T-helper 17 cell (primary cell): ENCODE data around the gene HCST. TPM values are rescaled to one million over a fixed set of nuclear protein-coding genes. Genes with fewer than 3 reads are reported as not detected.
A peak's percentile ranks its signal among the peaks of the same experiment; 100 is the strongest.

Source experiments
- ATAC-seq: fragments of 150-1000 bp; cut with Tn5 transposase; 2 replicates; pipeline ENCODE4 v1.10.0; 2021; ENCODE audit warnings: mild to moderate bottlenecking, moderate library complexity
- DNase-seq, 3 donors: peaks; one replicate each; pipeline versions ENCODE4 v3.0.0 to v3.0.0-alpha.2; 2020 to 2021
- H3K9me3 ChIP-seq: one replicate; pipeline ENCODE4 v1.7.0; 2013; ENCODE audit warnings: low read length, mild to moderate bottlenecking; ENCODE audit not compliant: control insufficient read depth, poor library complexity, severe bottlenecking
- H3K27ac Mint-ChIP-seq: one replicate; pipeline ENCODE4 v1.8.0; 2022; ENCODE audit warnings: mild to moderate bottlenecking, moderate library complexity, mixed read lengths
- H3K27me3 Mint-ChIP-seq: one replicate; pipeline ENCODE4 v1.8.0; 2022; ENCODE audit warnings: mixed read lengths
- H3K36me3 Mint-ChIP-seq: one replicate; pipeline ENCODE4 v1.8.0; 2022; ENCODE audit warnings: low read depth, mixed read lengths
- H3K4me1 Mint-ChIP-seq: one replicate; pipeline ENCODE4 v1.8.0; 2022; ENCODE audit warnings: mild to moderate bottlenecking, mixed read lengths
- H3K4me3 Mint-ChIP-seq: one replicate; pipeline ENCODE4 v1.8.0; 2022; ENCODE audit warnings: mild to moderate bottlenecking, moderate library complexity, mixed read lengths
- total RNA-seq, 4 donors: library from RNA in 2 of 4; stranded (reverse) in 2 of 4; gene quantifications; one replicate each; pipeline ENCODE4 v1.2.3 and lab custom pipeline; 2022 to 2026

HCST gene
- 10 to 100 TPM; 63.0 to 73.7 TPM for total RNA-seq
- 11.0 to 31.7 reads per million in 2 donors for total RNA-seq (lab: John Stamatoyannopoulos, UW)

- peaks cover 3% of the 10 kb centered on the region for H3K36me3 Mint-ChIP-seq
- peak within 1 kb of the TSS; percentile 98 for H3K4me3 Mint-ChIP-seq
- no peaks in the 10 kb centered on the region for H3K27me3 Mint-ChIP-seq
- ATAC-seq (no peak), DNase-seq (peak in 1 of 3 donors; percentile 46)
- peak within 1 kb of the TSS; percentile 100 for H3K27ac Mint-ChIP-seq
- H3K4me1 Mint-ChIP-seq, result peaks cover 45% of the 10 kb centered on the region
- no peaks in the 10 kb centered on the region for H3K9me3 ChIP-seq
Observed at GRCh38 chr19:35901854-35902661, at the start of gene HCST. Gene HCST, plus strand, starts transcription at chr19:35902529. Its CDS starts 65 bp downstream, at chr19:35902594.

GRCh38 chr19:35853038-35853756, 49.1 kb upstream of the HCST start:
- H3K4me3 Mint-ChIP-seq, result no peak overlapping the region
- peaks cover 65% of the 10 kb centered on the region for H3K27me3 Mint-ChIP-seq
- peaks cover 10% of the 10 kb centered on the region for H3K36me3 Mint-ChIP-seq
- no peak overlapping the region for H3K27ac Mint-ChIP-seq
- DNase-seq (no peak), ATAC-seq (no peak)
- H3K4me1 Mint-ChIP-seq, result peaks cover 16% of the 10 kb centered on the region
- no peaks in the 10 kb centered on the region for H3K9me3 ChIP-seq

- H3K27me3 Mint-ChIP-seq, result peaks cover 73% of the 10 kb centered on the region
- H3K27ac Mint-ChIP-seq, result no peak within 1 kb of the TSS
- H3K4me1 Mint-ChIP-seq, result peaks cover 15% of the 10 kb centered on the region
- H3K4me3 Mint-ChIP-seq, result peak within 1 kb of the TSS; percentile 89
- DNase-seq, result no peak
- peak; percentile 51 for ATAC-seq
- H3K36me3 Mint-ChIP-seq, result peaks cover 12% of the 10 kb centered on the region
- no peaks in the 10 kb centered on the region for H3K9me3 ChIP-seq
Observed at GRCh38 chr19:35856546-35857149, 45.7 kb upstream of the HCST start, which contains the start of gene KIRREL2. Gene KIRREL2, plus strand, starts transcription at chr19:35856911. Its CDS starts 209 bp downstream, at chr19:35857120.

GRCh38 chr19:35858311-35858710, 44.0 kb upstream of the HCST start:
- peaks cover 9% of the 10 kb centered on the region for H3K4me1 Mint-ChIP-seq
- H3K4me3 Mint-ChIP-seq, result peak overlapping the region; percentile 89
- no peaks in the 10 kb centered on the region for H3K9me3 ChIP-seq
- no peak overlapping the region for H3K27ac Mint-ChIP-seq
- H3K36me3 Mint-ChIP-seq, result peaks cover 6% of the 10 kb centered on the region
- ATAC-seq (no peak), DNase-seq (no peak)
- H3K27me3 Mint-ChIP-seq, result peaks cover 70% of the 10 kb centered on the region

GRCh38 chr19:35859414-35859813, 42.9 kb upstream of the HCST start:
- H3K9me3 ChIP-seq, result no peaks in the 10 kb centered on the region
- H3K4me1 Mint-ChIP-seq, result peaks cover 8% of the 10 kb centered on the region
- H3K36me3 Mint-ChIP-seq, result peaks cover 5% of the 10 kb centered on the region
- peaks cover 70% of the 10 kb centered on the region for H3K27me3 Mint-ChIP-seq
- DNase-seq (no peak), ATAC-seq (no peak)
- no peak overlapping the region for H3K4me3 Mint-ChIP-seq
- H3K27ac Mint-ChIP-seq, result no peak overlapping the region

GRCh38 chr19:35860436-35860817, 41.9 kb upstream of the HCST start:
- Mint-ChIP-seq H3K27ac (no peak overlapping the region), H3K4me3 (no peak overlapping the region), H3K36me3 (peaks cover 4% of the 10 kb centered on the region), H3K4me1 (peaks cover 8% of the 10 kb centered on the region), H3K27me3 (peaks cover 67% of the 10 kb centered on the region)
- no peak for DNase-seq
- no peaks in the 10 kb centered on the region for H3K9me3 ChIP-seq
- ATAC-seq, result no peak

- Mint-ChIP-seq H3K27me3 (peaks cover 69% of the 10 kb centered on the region), H3K4me1 (peaks cover 8% of the 10 kb centered on the region), H3K4me3 (no peak overlapping the region), H3K36me3 (peaks cover 9% of the 10 kb centered on the region), H3K27ac (no peak overlapping the region)
- DNase-seq (no peak), ATAC-seq (no peak)
- H3K9me3 ChIP-seq, result no peaks in the 10 kb centered on the region
Observed at GRCh38 chr19:35860818-35861639, 41.3 kb upstream of the HCST start.

- Mint-ChIP-seq H3K27me3 (peaks cover 76% of the 10 kb centered on the region), H3K4me1 (peaks cover 8% of the 10 kb centered on the region), H3K4me3 (no peak overlapping the region), H3K27ac (no peak overlapping the region), H3K36me3 (peaks cover 9% of the 10 kb centered on the region)
- DNase-seq, result no peak
- no peaks in the 10 kb centered on the region for H3K9me3 ChIP-seq
- ATAC-seq, result no peak
Observed at GRCh38 chr19:35861640-35862160, 40.6 kb upstream of the HCST start.

- H3K4me1 Mint-ChIP-seq, result peaks cover 4% of the 10 kb centered on the region
- DNase-seq, result no peak
- ATAC-seq, result no peak
- peaks cover 9% of the 10 kb centered on the region for H3K36me3 Mint-ChIP-seq
- no peaks in the 10 kb centered on the region for H3K9me3 ChIP-seq
- H3K27ac Mint-ChIP-seq, result no peak overlapping the region
- H3K27me3 Mint-ChIP-seq, result peaks cover 76% of the 10 kb centered on the region
- no peak overlapping the region for H3K4me3 Mint-ChIP-seq
Observed at GRCh38 chr19:35862528-35862927, 39.8 kb upstream of the HCST start.

- H3K9me3 ChIP-seq, result no peaks in the 10 kb centered on the region
- Mint-ChIP-seq H3K4me3 (no peak overlapping the region), H3K27ac (no peak overlapping the region), H3K27me3 (peaks cover 74% of the 10 kb centered on the region), H3K36me3 (peaks cover 9% of the 10 kb centered on the region), H3K4me1 (peaks cover 4% of the 10 kb centered on the region)
- ATAC-seq (no peak), DNase-seq (no peak)
Observed at GRCh38 chr19:35863018-35863417, 39.3 kb upstream of the HCST start.

- Mint-ChIP-seq H3K27ac (no peak within 1 kb of the TSS), H3K36me3 (peaks cover 11% of the 10 kb centered on the region), H3K4me1 (peaks cover 14% of the 10 kb centered on the region), H3K4me3 (peak within 1 kb of the TSS; percentile 80), H3K27me3 (peaks cover 48% of the 10 kb centered on the region)
- DNase-seq, result peak; percentile 47 to 63 (median 58)
- ATAC-seq, result peak; percentile 68
- H3K9me3 ChIP-seq, result no peaks in the 10 kb centered on the region
Observed at GRCh38 chr19:35868172-35868822, 34.0 kb upstream of the HCST start, which contains the start of gene APLP1. Gene APLP1, plus strand, starts transcription at chr19:35868574. Its CDS starts 63 bp downstream, at chr19:35868637.

- H3K36me3 Mint-ChIP-seq, result peaks cover 11% of the 10 kb centered on the region
- peaks cover 17% of the 10 kb centered on the region for H3K4me1 Mint-ChIP-seq
- no peaks in the 10 kb centered on the region for H3K9me3 ChIP-seq
- DNase-seq (no peak), ATAC-seq (no peak)
- peak overlapping the region; percentile 80 for H3K4me3 Mint-ChIP-seq
- no peak overlapping the region for H3K27ac Mint-ChIP-seq
- H3K27me3 Mint-ChIP-seq, result peaks cover 52% of the 10 kb centered on the region
Observed at GRCh38 chr19:35868823-35869326, 33.5 kb upstream of the HCST start.
